H1 (cell line): ENCODE measurements around the gene LAMB3. TPM values are rescaled to one million over a fixed set of nuclear protein-coding genes. Genes with fewer than 3 reads are reported as not detected.

Experiments used
- CTCF ChIA-PET: fragments of 300-600 bp; sonication (Branson Sonifier 250); formaldehyde crosslinking; loops from one replicate; lab custom pipeline; 2021; ENCODE audit not compliant: partially characterized antibody; lab: Charles Lee
- POLR2A ChIA-PET: fragments of 300-600 bp; sonication (Branson Sonifier 250); formaldehyde crosslinking; loops from one replicate; lab custom pipeline; 2021; ENCODE audit warnings: inconsistent platforms; ENCODE audit not compliant: partially characterized antibody; lab: Charles Lee
- DNase-seq, 2 experiments: peaks; one replicate each; pipeline versions ENCODE4 v3.0.0 to v3.0.0-alpha.2; 2010 to 2022; ENCODE audit warnings: low spot score in 2 of 2, low read depth in 1 of 2, mixed read lengths in 1 of 2
- FAIRE-seq: peaks from 2 replicates; lab custom pipeline; 2011; peaks lifted over from hg19 to GRCh38; lab: Jason Lieb, UNC
- H2AFZ ChIP-seq: 2 replicates; pipeline ENCODE4 v1.8.1; 2012; ENCODE audit warnings: low read length, inconsistent platforms
- H2AK5ac ChIP-seq: 2 replicates; pipeline ENCODE4 v1.6.1; 2013; ENCODE audit warnings: low read depth, low read length
- H2BK120ac ChIP-seq: replicated peaks from 2 replicates; pipeline ENCODE3; 2013; ENCODE audit warnings: low read depth, low read length, inconsistent platforms
- H2BK12ac ChIP-seq: 2 replicates; pipeline ENCODE4 v1.6.1; 2013; ENCODE audit warnings: low read depth, low read length
- H2BK15ac ChIP-seq: 2 replicates; pipeline ENCODE4 v1.6.1; 2013; ENCODE audit warnings: low read length
- H2BK20ac ChIP-seq: 2 replicates; pipeline ENCODE4 v1.6.1; 2013; ENCODE audit warnings: low read length
- H2BK5ac ChIP-seq: 2 replicates; pipeline ENCODE4 v1.6.1; 2013; ENCODE audit warnings: low read depth, low read length
- H3K14ac ChIP-seq: 2 replicates; pipeline ENCODE4 v1.6.1; 2013; ENCODE audit warnings: inconsistent platforms; ENCODE audit not compliant: insufficient read length
- H3K18ac ChIP-seq: 2 replicates; pipeline ENCODE4 v1.6.1; 2013; ENCODE audit warnings: low read length; ENCODE audit errors: extremely low read depth
- H3K23ac ChIP-seq: 2 replicates; pipeline ENCODE4 v1.6.1; 2013; ENCODE audit warnings: inconsistent platforms; ENCODE audit not compliant: insufficient read length
- H3K23me2 ChIP-seq: 2 replicates; pipeline ENCODE4 v1.6.1; 2013; ENCODE audit warnings: low read depth, low read length
- H3K27ac ChIP-seq: 2 replicates; pipeline ENCODE4 v1.6.1; 2011; ENCODE audit warnings: low read depth, low read length, inconsistent platforms
- H3K27me3 ChIP-seq, 4 experiments: replicated peaks in 1 of 4; 1 replicate in 1 of 4; 2 replicates in 3 of 4; pipeline versions ENCODE4 v1.6.1 to v1.8.1; 2011 to 2013; ENCODE audit warnings: low read length in 3 of 4, mild to moderate bottlenecking in 3 of 4, inconsistent platforms in 2 of 4, mixed read lengths in 2 of 4, moderate library complexity in 1 of 4; ENCODE audit not compliant: control insufficient read depth in 3 of 4, insufficient read depth in 3 of 4; ENCODE audit errors: extremely low read depth in 1 of 4
- H3K36me3 ChIP-seq, 4 experiments: 2 replicates each; pipeline versions ENCODE4 v1.6.1 to v1.8.1; 2011 to 2013; ENCODE audit warnings: mild to moderate bottlenecking in 4 of 4, low read length in 3 of 4, moderate library complexity in 2 of 4, control low read depth in 1 of 4, inconsistent platforms in 1 of 4; ENCODE audit not compliant: insufficient read depth in 4 of 4, control insufficient read depth in 2 of 4
- H3K4ac ChIP-seq: replicated peaks from 2 replicates; pipeline ENCODE3; 2013; ENCODE audit warnings: low read length, low read depth, mixed read lengths, inconsistent platforms; ENCODE audit not compliant: insufficient read length
- H3K4me1 ChIP-seq, 4 experiments: replicated peaks in 1 of 4; 1 replicate in 1 of 4; 2 replicates in 3 of 4; pipeline versions ENCODE4 v1.6.1 to v1.8.1; 2011 to 2013; ENCODE audit warnings: low read length in 3 of 4, inconsistent platforms in 2 of 4, mixed read lengths in 1 of 4; ENCODE audit not compliant: insufficient read depth in 4 of 4, control insufficient read depth in 3 of 4
- H3K4me2 ChIP-seq, 2 experiments: 2 replicates each; pipeline versions ENCODE4 v1.6.1 to v1.8.1; 2011 to 2013; ENCODE audit warnings: low read depth in 2 of 2, low read length in 2 of 2, control low read depth in 1 of 2, inconsistent platforms in 1 of 2, mild to moderate bottlenecking in 1 of 2; ENCODE audit not compliant: insufficient read depth in 1 of 2
- H3K4me3 ChIP-seq, 4 experiments: fragments of 200-600, 300-600 bp in 1 of 4; sonication (generic), shearing (Covaris generic), sonication (Bioruptor Twin) in 1 of 4; 2 replicates each; pipeline versions ENCODE4 v1.5.1 to v1.8.1; 2011 to 2016; ENCODE audit warnings: low read length in 4 of 4, low read depth in 3 of 4, control low read depth in 2 of 4, inconsistent platforms in 2 of 4, mild to moderate bottlenecking in 2 of 4, mixed read lengths in 1 of 4, moderate library complexity in 1 of 4; ENCODE audit not compliant: insufficient read depth in 2 of 4; ENCODE audit errors: extremely low read depth in 1 of 4
- H3K56ac ChIP-seq: replicated peaks from 2 replicates; pipeline ENCODE3; 2013; ENCODE audit warnings: low read depth, mild to moderate bottlenecking, mixed read lengths, low read length, inconsistent platforms; ENCODE audit not compliant: insufficient read length
- H3K79me1 ChIP-seq: 2 replicates; pipeline ENCODE4 v1.6.1; 2013; ENCODE audit warnings: low read depth, low read length, control low read depth
- H3K79me2 ChIP-seq, 2 experiments: 2 replicates each; pipeline versions ENCODE4 v1.6.1 to v1.8.1; 2012 to 2013; ENCODE audit warnings: low read length in 2 of 2, mild to moderate bottlenecking in 2 of 2, inconsistent platforms in 1 of 2; ENCODE audit not compliant: insufficient read depth in 2 of 2, control insufficient read depth in 1 of 2
- H3K9ac ChIP-seq, 4 experiments: replicated peaks in 1 of 4; 1 replicate in 1 of 4; 2 replicates in 3 of 4; pipeline versions ENCODE4 v1.6.1 to v1.8.1; 2011 to 2013; ENCODE audit warnings: low read depth in 3 of 4, low read length in 3 of 4, control low read depth in 2 of 4, mild to moderate bottlenecking in 2 of 4, moderate library complexity in 2 of 4, inconsistent platforms in 1 of 4; ENCODE audit errors: extremely low read depth in 1 of 4
- H3K9me3 ChIP-seq, 2 experiments: 2 replicates each; pipeline versions ENCODE4 v1.6.1 to v1.8.1; 2012 to 2013; ENCODE audit warnings: mild to moderate bottlenecking in 2 of 2, moderate library complexity in 2 of 2, control low read depth in 1 of 2, inconsistent platforms in 1 of 2, low read depth in 1 of 2, low read length in 1 of 2, mixed read lengths in 1 of 2; ENCODE audit not compliant: insufficient read depth in 2 of 2
- H4K20me1 ChIP-seq, 2 experiments: replicated peaks in 1 of 2; 2 replicates each; pipeline versions ENCODE3 to v1.8.1; 2011 to 2013; ENCODE audit warnings: inconsistent platforms in 2 of 2, low read length in 2 of 2, mild to moderate bottlenecking in 1 of 2; ENCODE audit not compliant: insufficient read depth in 2 of 2, control insufficient read depth in 1 of 2
- H4K5ac ChIP-seq: 2 replicates; pipeline ENCODE4 v1.6.1; 2013; ENCODE audit warnings: low read length, low read depth, mixed read lengths, inconsistent platforms; ENCODE audit not compliant: insufficient read length
- H4K8ac ChIP-seq: 2 replicates; pipeline ENCODE4 v1.8.0; 2013; ENCODE audit warnings: mild to moderate bottlenecking, moderate library complexity, low read length, inconsistent platforms; ENCODE audit not compliant: insufficient read depth; ENCODE audit errors: extremely low read depth
- H4K91ac ChIP-seq: replicated peaks from 2 replicates; pipeline ENCODE3; 2013; ENCODE audit warnings: low read length, mixed read lengths, inconsistent platforms; ENCODE audit not compliant: insufficient read length
- EGR1 ChIP-seq: IDR thresholded peaks from 2 replicates; pipeline ENCODE4 v1.6.1; 2011; ENCODE audit warnings: low read depth, low read length, borderline replicate concordance
- HDAC2 ChIP-seq, 2 experiments: fragments of 300-600 bp in 1 of 2; sonication (generic) in 1 of 2; IDR thresholded peaks; 2 replicates each; pipeline ENCODE4 v1.6.1; 2011 to 2012; ENCODE audit warnings: low read depth in 2 of 2, low read length in 2 of 2, mild to moderate bottlenecking in 2 of 2, moderate library complexity in 2 of 2, borderline replicate concordance in 1 of 2, inconsistent platforms in 1 of 2
- JUN ChIP-seq: IDR thresholded peaks from 2 replicates; pipeline ENCODE4 v1.6.1; 2011; ENCODE audit warnings: low read depth, mild to moderate bottlenecking, improper control_type of control experiment, low read length
- KDM1A ChIP-seq: fragments of 200-600, 300-600 bp; sonication (generic); IDR thresholded peaks from 2 replicates; pipeline ENCODE4 v1.7.1; 2016; ENCODE audit warnings: mild to moderate bottlenecking, low read length, borderline replicate concordance
- KDM5A ChIP-seq: fragments of 200-600 bp; IDR thresholded peaks from 2 replicates; pipeline ENCODE4 v1.7.1; 2012; ENCODE audit warnings: mild to moderate bottlenecking, low read length, inconsistent platforms, mixed read lengths
- NRF1 ChIP-seq: IDR thresholded peaks from 2 replicates; pipeline ENCODE4 v1.6.1; 2011; ENCODE audit warnings: mild to moderate bottlenecking, low read depth, low read length, improper control_type of control experiment
- RBBP5 ChIP-seq: IDR thresholded peaks from 2 replicates; pipeline ENCODE4 v1.7.1; 2012; ENCODE audit warnings: low read depth, mild to moderate bottlenecking, inconsistent platforms, low read length, moderate library complexity, borderline replicate concordance
- RXRA ChIP-seq: IDR thresholded peaks from 2 replicates; pipeline ENCODE4 v1.6.1; 2011; ENCODE audit warnings: low read depth, mild to moderate bottlenecking, low read length, moderate library complexity; ENCODE audit not compliant: insufficient read depth
- SIRT6 ChIP-seq: IDR thresholded peaks from one replicate; pipeline ENCODE4 v1.7.1; 2012; ENCODE audit warnings: low read length, inconsistent platforms
- TCF12 ChIP-seq: IDR thresholded peaks from 2 replicates; pipeline ENCODE4 v1.6.1; 2011; ENCODE audit warnings: low read depth, mild to moderate bottlenecking, low read length
- YY1 ChIP-seq: IDR thresholded peaks from 2 replicates; pipeline ENCODE4 v1.6.1; 2011; ENCODE audit warnings: low read depth, mild to moderate bottlenecking, low read length
- WGBS, 2 experiments: shearing (Covaris generic) in 1 of 2; methylation state at CpG; one replicate each; pipeline versions ENCODE4 v1.1.6 to v1.1.7; 2013 to 2015; ENCODE audit warnings: low lambda C conversion rate in 2 of 2, mixed read lengths in 2 of 2, inconsistent platforms in 1 of 2, low coverage in 1 of 2, missing lambda C conversion rate in 1 of 2; ENCODE audit not compliant: insufficient replicate concordance in 2 of 2, insufficient coverage in 1 of 2, insufficient read length in 1 of 2; ENCODE audit errors: extremely low coverage in 1 of 2, missing lambda C conversion rate in 1 of 2; 5-methylcytosine and 5-hydroxymethylcytosine counted together
- polyA plus RNA-seq, 7 experiments: library from polyadenylated mRNA; depleted of rRNA in 3 of 7; stranded (reverse) in 5 of 7; unstranded in 2 of 7; fragments of >200 nt in 5 of 7; fragments of 200-250 nt in 2 of 7; gene quantifications; 1 replicate in 5 of 7; 2 replicates in 1 of 7; 4 replicates in 1 of 7; pipeline versions ENCODE4 v1.2.1 to v1.2.3, GENCODE V29; 2011 to 2013; ENCODE audit warnings: missing spikeins in 2 of 7, mixed read lengths in 2 of 7
- total RNA-seq: library from RNA; stranded (reverse); fragmentation: NEBNext Ultra II Directional; extraction: Animal tissue kit (Norgen Biotek cat#: 25700); gene quantifications from 2 replicates; pipeline ENCODE4 v1.2.1, GENCODE V29; 2021
- TF ChIP-seq, protein P1 (sequence below): IDR thresholded peaks from 2 replicates; pipeline ENCODE4 v1.6.1; 2012; ENCODE audit warnings: inconsistent platforms

LAMB3 gene
- total and polyA plus RNA-seq, 2 of the 8 experiments (the other 6 are each of a cell fraction or from before 2014, with no cell fraction given): 0.45 to 0.50 TPM

DNA sequence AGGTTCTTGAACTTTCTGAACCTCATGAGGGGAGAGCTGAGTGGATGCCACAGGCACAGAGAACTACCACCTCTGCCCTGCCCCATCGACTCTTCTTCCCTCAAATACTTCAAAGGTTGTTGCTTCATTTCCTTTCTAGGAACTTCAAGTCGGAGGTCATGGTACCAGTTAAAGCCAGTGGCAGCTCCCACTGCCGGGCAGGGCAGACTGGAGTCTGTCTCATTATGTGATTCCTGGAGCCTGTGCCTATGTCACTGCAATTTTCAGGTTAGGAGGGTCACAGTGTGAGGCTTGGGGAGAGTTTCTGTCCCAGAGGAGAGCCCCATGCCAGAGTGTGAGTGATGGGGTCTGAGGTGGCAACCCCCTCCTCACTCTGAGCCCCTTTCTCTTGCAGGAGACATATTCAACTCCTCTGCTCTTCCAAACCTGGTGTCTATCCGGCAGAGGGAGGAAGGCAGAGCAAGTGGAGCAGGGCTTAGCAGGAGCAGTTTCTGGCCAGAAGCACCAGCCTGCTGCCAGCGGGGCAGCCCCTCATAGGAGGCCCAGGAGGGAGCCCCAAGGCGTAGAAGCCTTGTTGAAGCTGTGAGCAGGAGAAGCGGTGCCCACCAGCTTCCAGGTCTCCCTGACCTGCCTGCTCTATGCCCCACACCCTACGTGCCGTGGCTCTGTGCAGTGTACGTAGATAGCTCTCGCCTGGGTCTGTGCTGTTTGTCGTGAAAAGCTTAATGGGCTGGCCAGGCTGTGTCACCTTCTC is 39.4 kb downstream of the LAMB3 start:
- no peak overlapping the region for H2AK5ac ChIP-seq
- ChIA-PET POLR2A (no interaction called here), CTCF (interaction anchor here (1.4 to 28.8 kb wide), 6 partner anchors 9 to 47 kb away, joined by 4 to 636 read pairs (median 46); partner anchors contain the start of gene CAMK1G)
- H3K23me2 ChIP-seq: no peaks in the 10 kb centered on the region; the same call in 1 of the 2 replicates
- DNase-seq: no peak
- FAIRE-seq: no peak
- H2AFZ ChIP-seq: no peak overlapping the region
- no peaks in the 10 kb centered on the region for H3K79me1 ChIP-seq
- H3K36me3 ChIP-seq: no peaks in the 10 kb centered on the region
- no peak overlapping the region for H4K8ac ChIP-seq
- H3K18ac ChIP-seq: no peak overlapping the region
- H3K14ac ChIP-seq: no peak overlapping the region
- H3K4me1 ChIP-seq: no peaks in the 10 kb centered on the region; a peak in 1 of 7 replicates
- H3K4me2 ChIP-seq: no peak overlapping the region
- H3K27ac ChIP-seq: no peak overlapping the region
- H4K91ac ChIP-seq: no peak overlapping the region
- H2BK120ac ChIP-seq: no peak overlapping the region
- H3K9me3 ChIP-seq: no peaks in the 10 kb centered on the region
- 82% methylated on average over 12 of the region's 12 CpGs; no CpG with 5 or more reads in 1 of the 2 experiments for WGBS, 2 experiments
- H3K79me2 ChIP-seq: no peaks in the 10 kb centered on the region
- no peak overlapping the region for H3K4me3 ChIP-seq
- no peaks in the 10 kb centered on the region for H3K27me3 ChIP-seq
- no peak overlapping the region for H2BK12ac ChIP-seq
- H2BK15ac ChIP-seq: no peak overlapping the region
- H2BK5ac ChIP-seq: no peak overlapping the region
- no peak overlapping the region for H3K4ac ChIP-seq
- no peak overlapping the region for H3K9ac ChIP-seq
- no peak overlapping the region for H2BK20ac ChIP-seq
- H4K20me1 ChIP-seq: no peaks in the 10 kb centered on the region
- no peak overlapping the region for H3K23ac ChIP-seq
- no peak overlapping the region for H4K5ac ChIP-seq
- H3K56ac ChIP-seq: no peak overlapping the region
- TF ChIP-seq KDM5A (no peak), RBBP5 (no peak), SIRT6 (no peak), RXRA (no peak), KDM1A (no peak), TCF12 (no peak), NRF1 (no peak), EGR1 (no peak), HDAC2 (IDR thresholded peaks at IDR 0.05; ENCODE audit: borderline replicate concordance in 1 of 2, low read depth in 2 of 2, low read length in 2 of 2) (no peak), YY1 (no peak), JUN (no peak)
- TF ChIP-seq, protein P1, sequence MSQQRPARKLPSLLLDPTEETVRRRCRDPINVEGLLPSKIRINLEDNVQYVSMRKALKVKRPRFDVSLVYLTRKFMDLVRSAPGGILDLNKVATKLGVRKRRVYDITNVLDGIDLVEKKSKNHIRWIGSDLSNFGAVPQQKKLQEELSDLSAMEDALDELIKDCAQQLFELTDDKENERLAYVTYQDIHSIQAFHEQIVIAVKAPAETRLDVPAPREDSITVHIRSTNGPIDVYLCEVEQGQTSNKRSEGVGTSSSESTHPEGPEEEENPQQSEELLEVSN: no peak
